PC-3 (cell line): ENCODE data around the gene KCTD10. TPM values are rescaled to one million over a fixed set of nuclear protein-coding genes. Genes with fewer than 3 reads are reported as not detected.

Experiments
- ATAC-seq: fragments of 200-7000 bp; cut with Tn5 transposase; 2 replicates; pipeline ENCODE4 v1.9.1; 2020; ENCODE audit warnings: mild to moderate bottlenecking, moderate library complexity
- BruUV-seq: library from RNA; stranded (reverse); fragments of 400-500 nt; replicated peaks from 2 replicates; lab custom pipeline; 2021; lab: Mats Ljungman, UMichigan
- CTCF ChIA-PET: fragments of 300-600 bp; sonication (Branson Sonifier 250); formaldehyde crosslinking; loops from one replicate; lab custom pipeline; 2022; ENCODE audit warnings: antibody characterized with exemption; lab: Charles Lee
- POLR2A ChIA-PET: fragments of 300-600 bp; sonication (Branson Sonifier 250); formaldehyde crosslinking; loops from one replicate; lab custom pipeline; 2022; ENCODE audit warnings: antibody characterized with exemption; ENCODE audit not compliant: unreplicated experiment; lab: Charles Lee
- DNase-seq: peaks from one replicate; pipeline ENCODE4 v3.0.0-alpha.2; 2015
- H2AFZ ChIP-seq: fragments of 300-600 bp; sonication (generic); 2 replicates; pipeline ENCODE4 v1.6.0; 2016; ENCODE audit warnings: antibody characterized with exemption, low read length
- H3F3A ChIP-seq: fragments of 300-600 bp; sonication (generic); one replicate; pipeline ENCODE4 v1.6.0; 2017; ENCODE audit warnings: antibody characterized with exemption, low read length, control low read depth, mild to moderate bottlenecking; ENCODE audit not compliant: unreplicated experiment
- H3K27ac ChIP-seq: fragments of 300-600 bp; sonication (generic); 2 replicates; pipeline ENCODE4 v1.5.1; 2016; ENCODE audit warnings: mild to moderate bottlenecking, low read length
- H3K27me3 ChIP-seq: fragments of 300-600 bp; sonication (generic); 2 replicates; pipeline ENCODE4 v1.6.1; 2016; ENCODE audit warnings: low read length, mixed read lengths
- H3K36me3 ChIP-seq: fragments of 300-600 bp; sonication (generic); 2 replicates; pipeline ENCODE4 v1.6.1; 2016; ENCODE audit warnings: low read depth, mixed run types, low read length, mixed read lengths
- H3K4me1 ChIP-seq: fragments of 300-600 bp; sonication (generic); 2 replicates; pipeline ENCODE4 v1.5.1; 2016; ENCODE audit warnings: low read length; ENCODE audit not compliant: insufficient read depth
- H3K4me2 ChIP-seq: fragments of 300-600 bp; sonication (generic); 2 replicates; pipeline ENCODE4 v1.6.0; 2016; ENCODE audit warnings: low read length
- H3K4me3 ChIP-seq: fragments of 300-600 bp; sonication (generic); 2 replicates; pipeline ENCODE4 v1.5.1; 2016; ENCODE audit warnings: mild to moderate bottlenecking, low read length, mixed read lengths
- H3K79me2 ChIP-seq: fragments of 300-600 bp; sonication (generic); 2 replicates; pipeline ENCODE4 v1.6.1; 2017; ENCODE audit warnings: low read length, mixed read lengths
- H3K9ac ChIP-seq: fragments of 300-600 bp; sonication (generic); 2 replicates; pipeline ENCODE4 v1.6.0; 2016; ENCODE audit warnings: mild to moderate bottlenecking, low read length
- H3K9me2 ChIP-seq: fragments of 300-600 bp; sonication (generic); replicated peaks from 2 replicates; pipeline ENCODE4 v1.6.1; 2016; ENCODE audit warnings: mixed run types, low read length, mixed read lengths
- H3K9me3 ChIP-seq: fragments of 300-600 bp; sonication (generic); 2 replicates; pipeline ENCODE4 v1.6.1; 2016; ENCODE audit warnings: low read length, mixed read lengths
- H4K20me1 ChIP-seq: fragments of 300-600 bp; sonication (generic); 2 replicates; pipeline ENCODE4 v1.6.1; 2016; ENCODE audit warnings: low read length, mixed read lengths
- CTCF ChIP-seq: fragments of 300-600 bp; sonication (generic); conservative IDR thresholded peaks from 2 replicates; pipeline ENCODE4 v1.5.1; 2017; ENCODE audit warnings: antibody characterized with exemption, low read depth, mild to moderate bottlenecking, low read length
- EZH2 ChIP-seq: fragments of 300-600 bp; sonication (generic); IDR thresholded peaks from one replicate; pipeline ENCODE4 v1.6.1; 2017; ENCODE audit warnings: antibody characterized with exemption, mild to moderate bottlenecking, low read length; ENCODE audit not compliant: unreplicated experiment
- EZH2phosphoT487 ChIP-seq: fragments of 300-600 bp; sonication (generic); IDR thresholded peaks from 2 replicates; pipeline ENCODE4 v1.6.1; 2018; ENCODE audit warnings: mild to moderate bottlenecking, antibody characterized with exemption, low read length, borderline replicate concordance
- intact Hi-C: fragments of 100-400 bp; cut with micrococcal nuclease; formaldehyde crosslinking; loops from 2 replicates; pipeline ENCODE4 v1.9.0; 2023
- total RNA-seq: library from RNA; depleted of rRNA; stranded (reverse); fragments of >200 nt; gene quantifications from 2 replicates; pipeline ENCODE4 v1.2.3, GENCODE V29; 2014

Gene KCTD10
- total RNA-seq, 1 experiment from 2014 or later = 42.3 TPM

DNA sequence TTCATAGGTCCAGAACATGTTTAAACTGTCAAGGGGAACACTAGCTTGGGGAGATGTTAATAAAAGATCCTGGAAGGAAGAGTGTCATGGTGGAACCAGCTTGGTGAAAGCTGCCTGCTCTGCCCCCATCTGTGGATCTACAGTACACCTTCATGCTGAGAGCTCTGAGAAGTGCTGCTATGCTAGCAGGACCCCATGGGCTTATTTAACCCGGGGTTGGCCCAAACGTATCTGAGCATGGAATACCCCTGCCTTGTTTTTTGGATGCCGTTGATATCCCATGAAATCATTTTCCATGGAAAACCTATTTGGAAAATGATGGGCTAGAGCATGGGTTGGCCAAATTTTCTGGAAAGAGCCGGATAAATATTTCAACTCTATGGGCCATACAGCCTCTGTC is 14.6 kb upstream of the KCTD10 start:
- no peaks in the 10 kb centered on the region for H3K79me2 ChIP-seq
- DNase-seq (no peak), ATAC-seq (no peak)
- TF ChIP-seq EZH2 = no peak
- TF ChIP-seq CTCF = no peak
- no peak for TF ChIP-seq EZH2phosphoT487
- CTCF ChIA-PET = interaction anchor here (1.1 kb wide), 1 partner anchor 63 kb away, joined by 4 read pairs; no protein-coding TSS in a partner anchor
- no peaks in the 10 kb centered on the region for H3K9me3 ChIP-seq
- H2AFZ ChIP-seq = no peak overlapping the region
- no peaks in the 10 kb centered on the region for H3F3A ChIP-seq
- no peak overlapping the region for H3K9ac ChIP-seq
- no TSS peak for BruUV-seq
- no peaks in the 10 kb centered on the region for H3K27me3 ChIP-seq
- no peaks in the 10 kb centered on the region for H3K4me1 ChIP-seq
- intact Hi-C loops = loop anchor here (5.0 kb wide), 1 partner anchor 59 kb away; no protein-coding TSS in a partner anchor
- H3K36me3 ChIP-seq = peaks cover 52% of the 10 kb centered on the region
- POLR2A ChIA-PET = no interaction called here
- H3K4me3 ChIP-seq = no peak overlapping the region
- no peaks in the 10 kb centered on the region for H4K20me1 ChIP-seq
- no peaks in the 10 kb centered on the region for H3K9me2 ChIP-seq
- H3K4me2 ChIP-seq = no peak overlapping the region
- no peak overlapping the region for H3K27ac ChIP-seq

DNA sequence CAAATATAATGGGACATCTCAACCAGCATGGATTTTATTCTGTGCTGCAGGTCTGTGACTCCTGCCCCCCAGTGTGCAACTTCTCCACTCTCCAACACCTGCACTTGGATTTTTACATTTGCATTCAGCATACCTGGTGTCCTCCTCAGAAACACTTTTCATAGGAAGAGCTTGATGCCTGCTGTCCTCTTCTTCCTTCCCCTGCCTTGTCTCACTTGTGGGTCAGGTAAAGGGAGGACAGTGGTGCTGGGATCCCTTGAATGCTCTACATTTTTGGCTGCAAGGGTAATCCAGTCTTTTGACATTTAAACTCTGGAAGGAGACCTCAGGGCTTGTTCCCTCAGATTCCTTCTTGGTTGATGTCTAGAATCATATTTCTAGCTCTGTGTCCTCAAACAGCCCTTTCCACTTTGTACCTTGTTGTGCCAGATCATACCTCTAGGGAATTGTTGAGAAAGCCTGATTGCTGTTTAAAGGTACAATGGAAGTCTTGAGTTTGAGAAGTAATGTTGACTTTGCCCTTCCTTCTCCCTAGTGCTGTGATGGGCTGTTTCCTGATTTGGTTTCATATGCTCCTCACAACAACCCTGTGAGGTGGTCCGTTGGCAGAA is 13.0 kb upstream of the KCTD10 start:
- Histone ChIP-seq H4K20me1 (no peaks in the 10 kb centered on the region), H3F3A (no peaks in the 10 kb centered on the region), H2AFZ (no peak overlapping the region), H3K36me3 (peaks cover 59% of the 10 kb centered on the region), H3K4me3 (no peak overlapping the region), H3K27ac (no peak overlapping the region), H3K27me3 (no peaks in the 10 kb centered on the region), H3K9me3 (no peaks in the 10 kb centered on the region), H3K4me1 (no peaks in the 10 kb centered on the region), H3K79me2 (no peaks in the 10 kb centered on the region), H3K4me2 (no peak overlapping the region), H3K9ac (no peak overlapping the region), H3K9me2 (no peaks in the 10 kb centered on the region)
- CTCF ChIA-PET = no interaction called here
- no peak for ATAC-seq
- intact Hi-C loops = loop anchor here (5.0 kb wide), 1 partner anchor 58 kb away; no protein-coding TSS in a partner anchor
- no peak for DNase-seq
- POLR2A ChIA-PET = interaction anchor here (0.7 kb wide), 1 partner anchor 20 kb away, joined by 7 read pairs; no protein-coding TSS in a partner anchor
- TF ChIP-seq CTCF (no peak), EZH2 (no peak)
- no TSS peak for BruUV-seq
